GM12875 (cell line): ENCODE data around the gene SLC12A4.
A peak's percentile ranks its signal among the peaks of the same experiment; 100 is the strongest.

Experiments used
- H3K4me3 ChIP-seq: one replicate; pipeline ENCODE4 v1.5.1; 2011; ENCODE audit warnings: low read depth, low read length, control low read depth
- CTCF ChIP-seq: IDR thresholded peaks from 2 replicates; pipeline ENCODE4 v1.5.1; 2011; ENCODE audit warnings: low read depth, mild to moderate bottlenecking, control low read depth, inconsistent platforms, low read length, moderate library complexity, borderline replicate concordance; ENCODE audit not compliant: insufficient read depth

SLC12A4 gene

GRCh38 chr16:67993207-67994039 is 25.0 kb upstream of the SLC12A4 start:
- TF ChIP-seq CTCF: peak; percentile 99
- H3K4me3 ChIP-seq: peak overlapping the region; percentile 28

- no peak for TF ChIP-seq CTCF
These were observed 24.3 kb upstream of the SLC12A4 start for GRCh38 chr16:67992661-67993206.

GRCh38 chr16:67990018-67990386 is 21.6 kb upstream of the SLC12A4 start:
- no peak overlapping the region for H3K4me3 ChIP-seq
- no peak for TF ChIP-seq CTCF

More at GRCh38 chr16:67992661-67993206, 24.3 kb upstream of the SLC12A4 start:
- peak overlapping the region; percentile 12 for H3K4me3 ChIP-seq

GRCh38 chr16:67989322-67990017 is 21.0 kb upstream of the SLC12A4 start:
- H3K4me3 ChIP-seq: no peak overlapping the region
- TF ChIP-seq CTCF: no peak

- H3K4me3 ChIP-seq: no peak overlapping the region
- TF ChIP-seq CTCF: no peak
These were observed 20.2 kb upstream of the SLC12A4 start for GRCh38 chr16:67988675-67989074.

- no peak for TF ChIP-seq CTCF
- no peak overlapping the region for H3K4me3 ChIP-seq
These were observed 19.2 kb upstream of the SLC12A4 start for GRCh38 chr16:67987460-67988160.
